Measurements from ENCODE around the gene AXIN1. TPM values are rescaled to one million over a fixed set of nuclear protein-coding genes. Genes with fewer than 3 reads are reported as not detected.
A peak's percentile ranks its signal among the peaks of the same experiment; 100 is the strongest.

Gene AXIN1
- polyA plus RNA-seq, 2 of the 4 experiments (the other 2 are of a cell fraction), result 8.7 to 19.3 TPM

DNA sequence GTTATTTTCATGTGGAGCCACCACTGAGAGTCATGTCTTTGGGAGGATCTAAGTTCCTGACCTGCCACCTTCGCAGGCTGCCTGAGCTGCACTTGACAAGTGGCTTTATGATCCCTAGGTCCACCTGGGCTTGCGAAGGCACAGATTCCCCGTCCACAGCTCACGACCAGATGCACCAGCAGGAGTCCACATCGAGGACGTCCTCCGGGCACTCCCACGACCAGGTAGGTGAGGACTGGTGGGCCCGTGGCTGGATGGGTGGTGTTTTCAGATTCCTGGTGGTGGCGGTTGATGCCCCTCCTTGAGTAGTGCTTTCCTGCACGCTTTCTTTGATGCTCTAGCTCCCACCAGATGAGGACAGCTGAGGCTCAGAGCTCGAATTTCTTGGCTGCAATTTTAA, 103.1 kb downstream of the AXIN1 start:
- WGBS (ENCODE audit: missing lambda C conversion rate), result 84% methylated on average over 12 of the region's 12 CpGs
- DNase-seq (ENCODE audit: low read depth in 1 of 2, low spot score in 1 of 2) (no peak), FAIRE-seq (no peak), ATAC-seq (no peak)
- ChIA-PET CTCF (interaction anchor here (0.9 to 1.7 kb wide), 3 partner anchors 14 to 113 kb away, joined by 3 to 4 read pairs (median 3); partner anchors contain the start of gene HBQ1), POLR2A (no interaction called here)
- Histone ChIP-seq H3K4me3 (no peak overlapping the region), H3K9me3 (no peaks in the 10 kb centered on the region), H3K27ac (no peak overlapping the region), H3K4me2 (no peak overlapping the region), H3K4me1 (peaks cover 8% of the 10 kb centered on the region; the same call in 2 of the 3 replicates)
- TF ChIP-seq KDM1A (IDR thresholded peaks at IDR 0.05; ENCODE audit: low read depth) (no peak), SMC3 (IDR thresholded peaks at IDR 0.05) (no peak), RCOR1 (IDR thresholded peaks at IDR 0.05; ENCODE audit: low read depth, low read length) (no peak), CEBPB (IDR thresholded peaks at IDR 0.05) (0 out of 4 replicates have a peak, but pooled peaks of 1 of the 2 experiments have one; percentile 13)

DNA sequence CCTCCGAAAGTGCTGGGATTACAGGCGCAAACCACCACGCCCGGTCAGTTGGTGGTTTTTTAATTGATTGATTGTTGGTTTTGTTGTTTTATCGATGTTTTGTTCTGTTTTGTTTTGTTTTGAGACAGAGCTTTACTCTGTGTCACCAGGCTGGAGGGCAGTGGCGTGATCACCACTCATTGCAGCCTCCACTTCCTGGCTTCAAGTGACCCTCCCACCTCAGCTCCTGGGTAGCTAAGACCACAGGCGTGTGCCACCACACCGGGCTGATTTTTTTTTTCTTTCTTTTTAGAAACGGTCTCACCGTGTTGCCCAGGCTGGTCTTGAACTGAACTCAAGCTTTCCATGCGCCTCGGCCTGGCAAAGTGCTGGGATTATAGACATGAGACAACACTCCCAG, 105.5 kb downstream of the AXIN1 start:
- Histone ChIP-seq H3K4me3 (no peak overlapping the region), H3K9me3 (no peaks in the 10 kb centered on the region), H3K4me1 (peaks cover 8% of the 10 kb centered on the region; the same call in 2 of the 3 replicates), H3K4me2 (no peak overlapping the region), H3K27ac (no peak overlapping the region)
- WGBS (ENCODE audit: missing lambda C conversion rate), result 96% methylated on average over 12 of the region's 12 CpGs
- CTCF ChIA-PET, result no interaction called here
- DNase-seq (ENCODE audit: low read depth in 1 of 2, low spot score in 1 of 2) (no peak), FAIRE-seq (no peak), ATAC-seq (no peak)
- POLR2A ChIA-PET, result no interaction called here
- TF ChIP-seq, protein P1, sequence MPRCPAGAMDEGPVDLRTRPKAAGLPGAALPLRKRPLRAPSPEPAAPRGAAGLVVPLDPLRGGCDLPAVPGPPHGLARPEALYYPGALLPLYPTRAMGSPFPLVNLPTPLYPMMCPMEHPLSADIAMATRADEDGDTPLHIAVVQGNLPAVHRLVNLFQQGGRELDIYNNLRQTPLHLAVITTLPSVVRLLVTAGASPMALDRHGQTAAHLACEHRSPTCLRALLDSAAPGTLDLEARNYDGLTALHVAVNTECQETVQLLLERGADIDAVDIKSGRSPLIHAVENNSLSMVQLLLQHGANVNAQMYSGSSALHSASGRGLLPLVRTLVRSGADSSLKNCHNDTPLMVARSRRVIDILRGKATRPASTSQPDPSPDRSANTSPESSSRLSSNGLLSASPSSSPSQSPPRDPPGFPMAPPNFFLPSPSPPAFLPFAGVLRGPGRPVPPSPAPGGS (IDR thresholded peaks at IDR 0.05), result no peak
- no peak for TF ChIP-seq POLR2A (IDR thresholded peaks at IDR 0.05; ENCODE audit: low read length)
- no peak for TF ChIP-seq KDM5A (IDR thresholded peaks at IDR 0.05)
- no peak for TF ChIP-seq RAD21 (conservative IDR thresholded peaks at IDR 0.05 in 1 of 2, IDR thresholded peaks at IDR 0.05 in 1 of 2)
- no peak for TF ChIP-seq CHD4 (IDR thresholded peaks at IDR 0.05; ENCODE audit: borderline replicate concordance)
- no peak for TF ChIP-seq HOXA7 (CRISPR knock-in tag; IDR thresholded peaks at IDR 0.05)
- TF ChIP-seq EHF (CRISPR knock-in tag; IDR thresholded peaks at IDR 0.05), result no peak
- TF ChIP-seq, protein P2, sequence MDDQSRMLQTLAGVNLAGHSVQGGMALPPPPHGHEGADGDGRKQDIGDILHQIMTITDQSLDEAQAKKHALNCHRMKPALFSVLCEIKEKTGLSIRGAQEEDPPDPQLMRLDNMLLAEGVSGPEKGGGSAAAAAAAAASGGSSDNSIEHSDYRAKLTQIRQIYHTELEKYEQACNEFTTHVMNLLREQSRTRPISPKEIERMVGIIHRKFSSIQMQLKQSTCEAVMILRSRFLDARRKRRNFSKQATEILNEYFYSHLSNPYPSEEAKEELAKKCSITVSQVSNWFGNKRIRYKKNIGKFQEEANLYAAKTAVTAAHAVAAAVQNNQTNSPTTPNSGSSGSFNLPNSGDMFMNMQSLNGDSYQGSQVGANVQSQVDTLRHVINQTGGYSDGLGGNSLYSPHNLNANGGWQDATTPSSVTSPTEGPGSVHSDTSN (IDR thresholded peaks at IDR 0.05), result no peak
- no peak for TF ChIP-seq EP300 (IDR thresholded peaks at IDR 0.05)
- no peak for TF ChIP-seq FOXS1 (CRISPR knock-in tag; IDR thresholded peaks at IDR 0.05)
- TF ChIP-seq ZSCAN20 (CRISPR knock-in tag; IDR thresholded peaks at IDR 0.05), result no peak
- TF ChIP-seq NFE2L2 (conservative IDR thresholded peaks at IDR 0.05; ENCODE audit: low read length), result no peak
- no peak for TF ChIP-seq KDM1A (IDR thresholded peaks at IDR 0.05; ENCODE audit: low read depth)
- TF ChIP-seq, protein P3, sequence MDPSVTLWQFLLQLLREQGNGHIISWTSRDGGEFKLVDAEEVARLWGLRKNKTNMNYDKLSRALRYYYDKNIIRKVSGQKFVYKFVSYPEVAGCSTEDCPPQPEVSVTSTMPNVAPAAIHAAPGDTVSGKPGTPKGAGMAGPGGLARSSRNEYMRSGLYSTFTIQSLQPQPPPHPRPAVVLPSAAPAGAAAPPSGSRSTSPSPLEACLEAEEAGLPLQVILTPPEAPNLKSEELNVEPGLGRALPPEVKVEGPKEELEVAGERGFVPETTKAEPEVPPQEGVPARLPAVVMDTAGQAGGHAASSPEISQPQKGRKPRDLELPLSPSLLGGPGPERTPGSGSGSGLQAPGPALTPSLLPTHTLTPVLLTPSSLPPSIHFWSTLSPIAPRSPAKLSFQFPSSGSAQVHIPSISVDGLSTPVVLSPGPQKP (IDR thresholded peaks at IDR 0.05; ENCODE audit: low read depth, low read length), result no peak
- no peak for TF ChIP-seq SMC3 (IDR thresholded peaks at IDR 0.05)
- TF ChIP-seq RNF2 (IDR thresholded peaks at IDR 0.05; ENCODE audit: borderline replicate concordance, low read depth), result no peak
- TF ChIP-seq NR3C1 (IDR thresholded peaks at IDR 0.05), result no peak
- TF ChIP-seq ZNF302 (CRISPR knock-in tag; IDR thresholded peaks at IDR 0.05), result no peak
- no peak for TF ChIP-seq MAFK (IDR thresholded peaks at IDR 0.05; ENCODE audit: partially characterized antibody)
- TF ChIP-seq JUNB (IDR thresholded peaks at IDR 0.05), result no peak

DNA sequence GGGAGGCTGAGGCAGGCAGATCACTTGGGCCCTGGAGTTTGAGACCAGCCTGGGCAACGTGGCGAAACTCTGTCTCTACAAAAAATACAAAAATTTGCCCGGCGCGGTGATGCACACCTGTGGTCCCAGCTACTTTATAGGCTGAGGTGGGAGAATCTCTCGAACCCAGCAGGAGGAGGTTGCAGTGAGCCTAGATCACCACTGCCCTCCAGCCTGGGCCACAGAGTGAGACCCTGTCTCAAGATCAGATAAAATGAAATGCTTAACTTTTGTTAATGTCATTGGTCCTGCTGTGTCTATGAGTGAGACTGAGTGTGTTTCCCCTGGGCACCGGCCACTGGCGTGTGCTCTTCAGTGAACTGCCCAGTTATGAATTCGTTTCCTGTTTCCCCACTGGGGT, 107.4 kb downstream of the AXIN1 start:
- TF ChIP-seq, protein P4, sequence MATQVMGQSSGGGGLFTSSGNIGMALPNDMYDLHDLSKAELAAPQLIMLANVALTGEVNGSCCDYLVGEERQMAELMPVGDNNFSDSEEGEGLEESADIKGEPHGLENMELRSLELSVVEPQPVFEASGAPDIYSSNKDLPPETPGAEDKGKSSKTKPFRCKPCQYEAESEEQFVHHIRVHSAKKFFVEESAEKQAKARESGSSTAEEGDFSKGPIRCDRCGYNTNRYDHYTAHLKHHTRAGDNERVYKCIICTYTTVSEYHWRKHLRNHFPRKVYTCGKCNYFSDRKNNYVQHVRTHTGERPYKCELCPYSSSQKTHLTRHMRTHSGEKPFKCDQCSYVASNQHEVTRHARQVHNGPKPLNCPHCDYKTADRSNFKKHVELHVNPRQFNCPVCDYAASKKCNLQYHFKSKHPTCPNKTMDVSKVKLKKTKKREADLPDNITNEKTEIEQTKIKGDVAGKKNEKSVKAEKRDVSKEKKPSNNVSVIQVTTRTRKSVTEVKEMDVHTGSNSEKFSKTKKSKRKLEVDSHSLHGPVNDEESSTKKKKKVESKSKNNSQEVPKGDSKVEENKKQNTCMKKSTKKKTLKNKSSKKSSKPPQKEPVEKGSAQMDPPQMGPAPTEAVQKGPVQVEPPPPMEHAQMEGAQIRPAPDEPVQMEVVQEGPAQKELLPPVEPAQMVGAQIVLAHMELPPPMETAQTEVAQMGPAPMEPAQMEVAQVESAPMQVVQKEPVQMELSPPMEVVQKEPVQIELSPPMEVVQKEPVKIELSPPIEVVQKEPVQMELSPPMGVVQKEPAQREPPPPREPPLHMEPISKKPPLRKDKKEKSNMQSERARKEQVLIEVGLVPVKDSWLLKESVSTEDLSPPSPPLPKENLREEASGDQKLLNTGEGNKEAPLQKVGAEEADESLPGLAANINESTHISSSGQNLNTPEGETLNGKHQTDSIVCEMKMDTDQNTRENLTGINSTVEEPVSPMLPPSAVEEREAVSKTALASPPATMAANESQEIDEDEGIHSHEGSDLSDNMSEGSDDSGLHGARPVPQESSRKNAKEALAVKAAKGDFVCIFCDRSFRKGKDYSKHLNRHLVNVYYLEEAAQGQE (IDR thresholded peaks at IDR 0.05), result no peak
- no peak for TF ChIP-seq RAD21 (conservative IDR thresholded peaks at IDR 0.05 in 1 of 2, IDR thresholded peaks at IDR 0.05 in 1 of 2)
- no peak for TF ChIP-seq ZNF302 (CRISPR knock-in tag; IDR thresholded peaks at IDR 0.05)
- no peak for TF ChIP-seq ZFP36 (IDR thresholded peaks at IDR 0.05; ENCODE audit: borderline replicate concordance, partially characterized antibody)
- TF ChIP-seq, protein P5, sequence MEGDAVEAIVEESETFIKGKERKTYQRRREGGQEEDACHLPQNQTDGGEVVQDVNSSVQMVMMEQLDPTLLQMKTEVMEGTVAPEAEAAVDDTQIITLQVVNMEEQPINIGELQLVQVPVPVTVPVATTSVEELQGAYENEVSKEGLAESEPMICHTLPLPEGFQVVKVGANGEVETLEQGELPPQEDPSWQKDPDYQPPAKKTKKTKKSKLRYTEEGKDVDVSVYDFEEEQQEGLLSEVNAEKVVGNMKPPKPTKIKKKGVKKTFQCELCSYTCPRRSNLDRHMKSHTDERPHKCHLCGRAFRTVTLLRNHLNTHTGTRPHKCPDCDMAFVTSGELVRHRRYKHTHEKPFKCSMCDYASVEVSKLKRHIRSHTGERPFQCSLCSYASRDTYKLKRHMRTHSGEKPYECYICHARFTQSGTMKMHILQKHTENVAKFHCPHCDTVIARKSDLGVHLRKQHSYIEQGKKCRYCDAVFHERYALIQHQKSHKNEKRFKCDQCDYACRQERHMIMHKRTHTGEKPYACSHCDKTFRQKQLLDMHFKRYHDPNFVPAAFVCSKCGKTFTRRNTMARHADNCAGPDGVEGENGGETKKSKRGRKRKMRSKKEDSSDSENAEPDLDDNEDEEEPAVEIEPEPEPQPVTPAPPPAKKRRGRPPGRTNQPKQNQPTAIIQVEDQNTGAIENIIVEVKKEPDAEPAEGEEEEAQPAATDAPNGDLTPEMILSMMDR (IDR thresholded peaks at IDR 0.05), result no peak
- H3K27ac ChIP-seq, result no peak overlapping the region
- no peaks in the 10 kb centered on the region for H3K9me3 ChIP-seq
- ATAC-seq (no peak), DNase-seq (ENCODE audit: low read depth in 1 of 2, low spot score in 1 of 2) (no peak), FAIRE-seq (no peak)
- H3K4me3 ChIP-seq, result no peak overlapping the region
- H3K4me1 ChIP-seq, result no peaks in the 10 kb centered on the region
- ChIA-PET POLR2A (no interaction called here), CTCF (interaction anchor here (1.0 kb wide), 1 partner anchor 117 kb away, joined by 3 read pairs; no protein-coding TSS in a partner anchor)
- no peak overlapping the region for H3K4me2 ChIP-seq
- WGBS (ENCODE audit: missing lambda C conversion rate), result 94% methylated on average over 8 of the region's 9 CpGs
